ENCODE data around the gene UBA1. TPM values are rescaled to one million over a fixed set of nuclear protein-coding genes. Genes with fewer than 3 reads are reported as not detected.

The UBA1 gene
- total and polyA plus RNA-seq, 2 donors = 80.4 to 99.8 TPM

DNA sequence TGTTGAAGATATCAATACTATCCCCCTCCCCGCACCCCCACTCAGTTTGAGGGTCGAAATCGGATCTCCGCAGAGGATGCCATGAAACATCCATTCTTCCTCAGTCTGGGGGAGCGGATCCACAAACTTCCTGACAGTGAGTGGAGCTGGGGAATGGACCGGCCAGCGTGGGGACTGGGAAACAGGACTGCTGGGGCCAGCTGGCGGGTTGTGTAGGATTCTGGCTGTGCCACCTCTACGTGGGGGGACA, 33.6 kb downstream of the UBA1 start:
- WGBS = 97% methylated on average over 9 of the region's 9 CpGs
- H3K36me3 ChIP-seq (ENCODE audit: control insufficient read depth in 2 of 2, insufficient read depth in 2 of 2, low read length in 1 of 2) = peaks cover 59 to 63% of the 10 kb centered on the region in 2 donors

DNA sequence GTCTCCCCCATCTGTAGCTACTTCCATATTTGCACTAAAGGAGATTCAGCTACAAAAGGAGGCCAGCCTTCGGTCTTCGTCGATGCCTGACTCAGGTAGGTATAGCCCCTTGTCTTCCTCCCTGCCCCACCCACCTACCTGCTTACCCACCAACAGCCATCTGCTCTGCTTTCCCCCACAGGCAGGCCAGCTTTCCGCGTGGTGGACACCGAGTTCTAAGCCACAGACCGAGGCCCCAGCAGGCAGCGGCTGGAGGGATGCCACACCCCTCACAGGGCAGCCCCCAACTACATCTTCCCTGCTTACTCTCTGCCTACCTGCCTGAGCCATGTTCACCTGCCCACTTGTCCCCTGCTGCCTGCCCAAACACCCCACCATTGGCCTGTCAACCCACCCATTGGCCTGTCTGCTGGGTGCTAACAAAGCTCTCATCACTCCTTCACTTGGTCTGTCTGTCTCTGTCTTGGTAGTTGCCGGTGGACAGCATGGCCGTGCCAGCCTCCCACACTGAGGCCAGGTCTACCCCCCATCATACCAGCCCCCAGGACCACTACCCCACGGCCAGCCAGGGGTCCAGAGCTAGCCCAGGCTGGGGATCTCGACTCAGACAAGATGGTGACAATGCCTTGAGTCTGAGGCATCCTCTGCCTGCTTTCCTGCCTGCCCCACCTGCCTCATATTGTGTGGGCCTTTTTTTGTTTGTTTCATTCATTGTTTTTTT, 35.1 kb downstream of the UBA1 start:
- peaks cover 49 to 54% of the 10 kb centered on the region in 2 donors for H3K36me3 ChIP-seq (ENCODE audit: control insufficient read depth in 2 of 2, insufficient read depth in 2 of 2, low read length in 1 of 2)
- peaks cover 0 to 3% of the 10 kb centered on the region in 2 donors for H3K9me3 ChIP-seq (ENCODE audit: control insufficient read depth in 2 of 2, insufficient read depth in 1 of 2, low read length in 1 of 2)
- H3K27me3 ChIP-seq (ENCODE audit: control insufficient read depth in 2 of 2, insufficient read depth in 1 of 2, low read length in 1 of 2) = peaks cover 0 to 5% of the 10 kb centered on the region in 2 donors
- peaks cover 0 to 7% of the 10 kb centered on the region in 2 donors for H3K4me1 ChIP-seq (ENCODE audit: control insufficient read depth in 2 of 2, insufficient read depth in 2 of 2, low read length in 2 of 2)
- H3K4me3 ChIP-seq (ENCODE audit: low read length in 2 of 2) = no peak overlapping the region
- no peak for DNase-seq (ENCODE audit: low read depth in 6 of 9, low spot score in 9 of 9)
- 98% methylated on average over 12 of the region's 12 CpGs for WGBS
- no peak overlapping the region for H3K27ac ChIP-seq (ENCODE audit: low read depth in 1 of 2, low read length in 1 of 2)

More for the DNA sequence above, 33.6 kb downstream of the UBA1 start:
- H3K27me3 ChIP-seq (ENCODE audit: control insufficient read depth in 2 of 2, insufficient read depth in 1 of 2, low read length in 1 of 2) = no peaks in the 10 kb centered on the region
- H3K9me3 ChIP-seq (ENCODE audit: control insufficient read depth in 2 of 2, insufficient read depth in 1 of 2, low read length in 1 of 2) = no peaks in the 10 kb centered on the region
- no peak for DNase-seq (ENCODE audit: low read depth in 6 of 9, low spot score in 9 of 9)
- H3K4me3 ChIP-seq (ENCODE audit: low read length in 2 of 2) = no peak overlapping the region
- H3K4me1 ChIP-seq (ENCODE audit: control insufficient read depth in 2 of 2, insufficient read depth in 2 of 2, low read length in 2 of 2) = peaks cover 0 to 2% of the 10 kb centered on the region in 2 donors
- no peak overlapping the region for H3K27ac ChIP-seq (ENCODE audit: low read depth in 1 of 2, low read length in 1 of 2)

DNA sequence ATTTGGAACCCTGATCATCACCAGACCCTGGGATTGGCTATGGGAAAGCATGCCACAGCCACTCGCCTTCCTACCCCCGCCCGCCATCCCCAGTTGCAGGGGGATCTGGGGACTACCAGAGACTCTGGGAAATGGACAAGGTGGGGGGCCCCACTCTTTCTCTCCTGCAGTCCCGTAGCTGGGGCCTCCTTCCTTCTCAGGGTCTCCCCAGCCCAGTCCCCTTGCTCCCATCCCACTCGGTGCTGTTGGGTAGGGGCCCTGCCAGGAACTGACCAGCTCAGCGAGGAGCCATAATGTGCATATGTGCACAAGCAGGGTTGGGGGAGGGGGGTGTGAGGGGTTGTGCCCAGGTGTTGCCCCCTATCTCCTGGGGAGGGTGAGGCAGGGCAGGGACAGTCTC, 35.8 kb downstream of the UBA1 start:
- Histone ChIP-seq H3K27ac (ENCODE audit: low read depth in 1 of 2, low read length in 1 of 2) (no peak overlapping the region), H3K4me1 (ENCODE audit: control insufficient read depth in 2 of 2, insufficient read depth in 2 of 2, low read length in 2 of 2) (peaks cover 0 to 7% of the 10 kb centered on the region in 2 donors), H3K4me3 (ENCODE audit: low read length in 2 of 2) (no peak overlapping the region), H3K36me3 (ENCODE audit: control insufficient read depth in 2 of 2, insufficient read depth in 2 of 2, low read length in 1 of 2) (peaks cover 42 to 47% of the 10 kb centered on the region in 2 donors), H3K9me3 (ENCODE audit: control insufficient read depth in 2 of 2, insufficient read depth in 1 of 2, low read length in 1 of 2) (peaks cover 0 to 3% of the 10 kb centered on the region in 2 donors), H3K27me3 (ENCODE audit: control insufficient read depth in 2 of 2, insufficient read depth in 1 of 2, low read length in 1 of 2) (peaks cover 0 to 6% of the 10 kb centered on the region in 2 donors)
- WGBS = 99% methylated on average over 6 of the region's 6 CpGs
- no peak for DNase-seq (ENCODE audit: low read depth in 6 of 9, low spot score in 9 of 9)

DNA sequence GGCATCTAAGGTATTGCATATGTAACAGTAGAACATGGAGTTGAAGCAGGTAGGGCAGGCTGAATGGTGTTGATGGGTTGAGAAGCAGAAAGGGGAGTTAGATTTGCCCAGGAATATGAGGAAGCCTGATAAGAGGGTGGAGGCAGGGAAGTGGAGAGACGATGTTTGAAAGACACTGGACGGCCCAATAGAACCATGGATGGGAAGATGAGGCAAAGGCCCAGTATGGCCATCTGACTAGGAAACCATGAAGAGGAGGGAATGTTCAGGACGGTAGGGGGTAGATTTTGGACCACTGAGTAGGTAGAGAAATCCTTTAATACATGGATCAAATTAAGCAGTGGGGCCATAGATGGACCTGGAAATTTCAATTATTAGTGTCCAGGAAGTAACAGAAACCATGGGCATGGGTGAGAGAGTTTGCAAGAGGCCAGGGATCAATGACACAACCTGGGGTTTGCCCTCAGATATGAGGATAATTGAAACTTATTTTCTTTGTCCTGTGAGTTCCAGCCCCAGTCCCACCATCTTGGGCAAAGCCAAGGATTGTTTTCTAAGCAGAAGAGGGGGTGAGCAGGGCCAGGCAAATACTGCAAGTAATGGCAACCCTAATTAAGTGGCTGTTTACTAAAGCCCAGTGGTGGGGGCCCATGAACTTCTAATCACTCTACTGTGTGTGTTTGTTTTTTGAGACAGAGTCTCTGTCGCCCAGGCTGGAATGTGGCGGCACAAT, 36.7 kb downstream of the UBA1 start:
- Histone ChIP-seq H3K4me1 (ENCODE audit: control insufficient read depth in 2 of 2, insufficient read depth in 2 of 2, low read length in 2 of 2) (peaks cover 0 to 8% of the 10 kb centered on the region in 2 donors), H3K9me3 (ENCODE audit: control insufficient read depth in 2 of 2, insufficient read depth in 1 of 2, low read length in 1 of 2) (peaks cover 0 to 3% of the 10 kb centered on the region in 2 donors), H3K27ac (ENCODE audit: low read depth in 1 of 2, low read length in 1 of 2) (no peak overlapping the region), H3K36me3 (ENCODE audit: control insufficient read depth in 2 of 2, insufficient read depth in 2 of 2, low read length in 1 of 2) (peaks cover 33 to 38% of the 10 kb centered on the region in 2 donors), H3K4me3 (ENCODE audit: low read length in 2 of 2) (no peak overlapping the region), H3K27me3 (ENCODE audit: control insufficient read depth in 2 of 2, insufficient read depth in 1 of 2, low read length in 1 of 2) (peaks cover 0 to 6% of the 10 kb centered on the region in 2 donors)
- no peak for DNase-seq (ENCODE audit: low read depth in 6 of 9, low spot score in 9 of 9)
- WGBS = 99% methylated on average over 5 of the region's 5 CpGs

DNA sequence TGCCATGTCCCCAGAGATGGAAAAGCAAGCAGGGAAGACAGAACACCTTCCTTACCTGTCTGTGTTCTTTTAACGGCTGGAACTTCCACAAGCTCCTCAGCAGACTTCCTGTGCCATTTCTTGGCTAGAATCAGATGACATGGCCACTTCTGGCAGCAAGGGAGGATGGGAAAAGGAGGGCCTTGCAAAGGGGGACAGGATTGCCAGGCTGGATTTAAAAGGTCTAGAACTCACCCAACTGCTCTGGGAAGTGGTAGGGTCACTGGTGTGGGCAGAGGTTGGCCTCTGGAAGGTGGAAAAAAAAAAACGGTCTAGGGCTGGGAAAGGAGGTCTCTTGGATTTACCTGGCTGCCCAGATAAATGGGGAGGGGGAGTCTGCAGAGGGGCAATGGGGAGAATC, 37.5 kb downstream of the UBA1 start:
- WGBS = 89% methylated on average over 2 of the region's 2 CpGs
- peaks cover 0 to 6% of the 10 kb centered on the region in 2 donors for H3K27me3 ChIP-seq (ENCODE audit: control insufficient read depth in 2 of 2, insufficient read depth in 1 of 2, low read length in 1 of 2)
- no peak for DNase-seq (ENCODE audit: low read depth in 6 of 9, low spot score in 9 of 9)
- peaks cover 0 to 3% of the 10 kb centered on the region in 2 donors for H3K9me3 ChIP-seq (ENCODE audit: control insufficient read depth in 2 of 2, insufficient read depth in 1 of 2, low read length in 1 of 2)
- H3K4me1 ChIP-seq (ENCODE audit: control insufficient read depth in 2 of 2, insufficient read depth in 2 of 2, low read length in 2 of 2) = peaks cover 0 to 13% of the 10 kb centered on the region in 2 donors
- no peak overlapping the region for H3K4me3 ChIP-seq (ENCODE audit: low read length in 2 of 2)
- no peak overlapping the region for H3K27ac ChIP-seq (ENCODE audit: low read depth in 1 of 2, low read length in 1 of 2)
- H3K36me3 ChIP-seq (ENCODE audit: control insufficient read depth in 2 of 2, insufficient read depth in 2 of 2, low read length in 1 of 2) = peaks cover 24 to 29% of the 10 kb centered on the region in 2 donors

DNA sequence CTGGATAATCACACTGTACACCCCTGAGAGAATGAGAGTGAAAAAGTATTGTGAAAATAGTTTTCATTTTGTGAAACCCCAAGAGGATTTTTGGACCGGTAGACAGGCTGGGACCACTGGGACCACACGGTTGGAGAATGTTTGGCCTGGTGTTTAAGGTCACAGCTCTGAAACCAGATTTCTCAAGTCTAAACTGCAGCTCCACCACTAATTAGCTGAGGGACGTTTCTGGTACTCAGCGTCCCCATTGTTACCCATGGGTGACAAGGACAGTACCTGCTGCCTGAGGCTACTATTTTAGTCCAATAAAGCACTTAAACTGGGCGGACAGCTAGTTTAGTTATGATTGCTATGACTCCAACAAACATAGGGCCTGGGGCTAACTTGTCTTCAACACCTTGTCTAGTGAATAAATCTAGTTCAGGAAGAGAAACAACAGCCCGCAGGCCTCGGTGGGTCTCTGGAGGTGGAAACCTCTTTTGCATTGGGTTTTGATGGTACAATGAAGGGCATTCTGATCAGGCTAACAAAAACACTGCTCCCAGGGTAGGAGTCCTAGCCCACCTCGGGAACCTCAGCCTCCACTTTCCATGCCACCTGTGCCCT, 38.7 kb downstream of the UBA1 start:
- Histone ChIP-seq H3K27me3 (ENCODE audit: control insufficient read depth in 2 of 2, insufficient read depth in 1 of 2, low read length in 1 of 2) (peaks cover 0 to 8% of the 10 kb centered on the region in 2 donors), H3K36me3 (ENCODE audit: control insufficient read depth in 2 of 2, insufficient read depth in 2 of 2, low read length in 1 of 2) (peaks cover 13 to 18% of the 10 kb centered on the region in 2 donors), H3K9me3 (ENCODE audit: control insufficient read depth in 2 of 2, insufficient read depth in 1 of 2, low read length in 1 of 2) (peaks cover 0 to 3% of the 10 kb centered on the region in 2 donors), H3K27ac (ENCODE audit: low read depth in 1 of 2, low read length in 1 of 2) (peak overlapping the region; percentile 99 to 100), H3K4me1 (ENCODE audit: control insufficient read depth in 2 of 2, insufficient read depth in 2 of 2, low read length in 2 of 2) (peaks cover 0 to 13% of the 10 kb centered on the region in 2 donors), H3K4me3 (ENCODE audit: low read length in 2 of 2) (peak overlapping the region; percentile 78 to 90)
- 71% methylated on average over 8 of the region's 8 CpGs for WGBS
- no peak for DNase-seq (ENCODE audit: low read depth in 6 of 9, low spot score in 9 of 9)

DNA sequence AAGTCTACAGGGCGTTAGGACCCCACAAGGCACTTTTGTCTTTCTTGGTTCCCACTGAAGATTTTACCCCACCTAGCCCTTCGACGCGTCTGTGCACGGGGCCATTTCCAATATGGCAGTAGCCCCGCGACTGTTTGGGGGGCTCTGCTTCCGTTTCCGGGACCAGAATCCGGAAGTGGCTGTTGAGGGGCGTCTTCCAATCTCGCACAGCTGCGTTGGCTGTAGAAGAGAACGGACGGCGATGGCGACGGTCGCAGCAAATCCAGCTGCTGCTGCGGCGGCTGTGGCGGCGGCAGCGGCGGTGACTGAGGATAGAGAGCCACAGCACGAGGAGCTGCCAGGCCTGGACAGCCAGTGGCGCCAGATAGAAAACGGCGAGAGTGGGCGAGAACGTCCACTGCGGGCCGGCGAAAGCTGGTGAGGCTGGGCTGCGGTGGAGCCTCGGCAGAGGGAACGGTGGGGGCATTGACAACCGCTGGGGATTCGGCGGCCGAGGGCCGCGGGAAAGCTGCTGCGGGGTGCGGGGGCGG, 39.2 kb downstream of the UBA1 start, which contains the start of gene USP11:
Gene USP11 (plus strand): TSS at position 207 of the 530 bp plus-strand sequence. CDS start 35 bp downstream, at position 242.
- peaks cover 12 to 17% of the 10 kb centered on the region in 2 donors for H3K36me3 ChIP-seq (ENCODE audit: control insufficient read depth in 2 of 2, insufficient read depth in 2 of 2, low read length in 1 of 2)
- under 1% methylated on average over 46 of the region's 46 CpGs for WGBS
- H3K27ac ChIP-seq (ENCODE audit: low read depth in 1 of 2, low read length in 1 of 2) = peak within 1 kb of the TSS; percentile 99 to 100
- peak; percentile 43 to 88 (median 57) for DNase-seq (ENCODE audit: low read depth in 6 of 9, low spot score in 9 of 9)
- peak within 1 kb of the TSS; percentile 78 to 90 for H3K4me3 ChIP-seq (ENCODE audit: low read length in 2 of 2)
- peaks cover 0 to 3% of the 10 kb centered on the region in 2 donors for H3K9me3 ChIP-seq (ENCODE audit: control insufficient read depth in 2 of 2, insufficient read depth in 1 of 2, low read length in 1 of 2)
- peaks cover 0 to 13% of the 10 kb centered on the region in 2 donors for H3K4me1 ChIP-seq (ENCODE audit: control insufficient read depth in 2 of 2, insufficient read depth in 2 of 2, low read length in 2 of 2)
- peaks cover 0 to 8% of the 10 kb centered on the region in 2 donors for H3K27me3 ChIP-seq (ENCODE audit: control insufficient read depth in 2 of 2, insufficient read depth in 1 of 2, low read length in 1 of 2)

DNA sequence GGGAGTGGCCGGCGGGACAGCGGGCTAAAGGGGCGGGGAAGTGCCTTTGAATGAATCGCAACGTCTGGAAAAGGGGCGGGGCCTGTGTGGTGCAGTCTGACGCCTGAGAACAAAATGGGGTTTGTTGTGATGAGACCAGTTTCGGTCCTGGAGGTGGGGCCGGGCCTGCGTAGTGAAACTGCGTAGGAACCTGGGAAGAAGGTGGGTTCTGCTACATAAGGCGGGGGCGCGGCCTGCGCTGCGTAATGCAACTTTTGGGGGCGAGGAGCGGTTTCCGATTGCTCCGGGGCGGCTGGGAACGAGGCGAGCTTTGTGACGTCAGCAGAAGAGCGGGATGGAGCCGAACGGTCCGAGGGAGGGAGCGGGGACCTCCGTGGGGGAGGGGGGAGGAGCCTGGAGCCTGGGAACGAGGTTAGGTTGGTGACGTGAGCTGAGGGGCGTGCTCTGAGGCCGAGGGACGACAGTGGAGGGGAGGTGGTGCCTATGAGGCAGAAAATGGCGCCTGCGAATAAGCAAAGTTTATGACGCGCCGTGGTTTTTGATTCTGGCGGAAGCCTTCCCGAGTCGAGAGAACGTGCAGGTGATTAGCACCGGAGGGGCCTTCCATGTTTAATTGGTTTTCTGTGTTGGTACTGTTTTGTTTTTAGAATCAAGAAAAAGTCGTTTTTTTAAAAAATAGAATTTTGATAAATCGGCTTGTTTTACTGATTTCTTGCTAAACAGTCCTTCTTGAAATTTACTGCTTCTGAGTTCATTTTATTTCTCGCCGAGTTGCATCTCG, 39.9 kb downstream of the UBA1 start:
- under 1% methylated on average over 51 of the region's 51 CpGs for WGBS
- peaks cover 0 to 13% of the 10 kb centered on the region in 2 donors for H3K4me1 ChIP-seq (ENCODE audit: control insufficient read depth in 2 of 2, insufficient read depth in 2 of 2, low read length in 2 of 2)
- peak overlapping the region; percentile 78 to 90 for H3K4me3 ChIP-seq (ENCODE audit: low read length in 2 of 2)
- peak; percentile 69 to 97 (median 89) for DNase-seq (ENCODE audit: low read depth in 6 of 9, low spot score in 9 of 9)
- peaks cover 0 to 8% of the 10 kb centered on the region in 2 donors for H3K27me3 ChIP-seq (ENCODE audit: control insufficient read depth in 2 of 2, insufficient read depth in 1 of 2, low read length in 1 of 2)
- H3K36me3 ChIP-seq (ENCODE audit: control insufficient read depth in 2 of 2, insufficient read depth in 2 of 2, low read length in 1 of 2) = peaks cover 10 to 12% of the 10 kb centered on the region in 2 donors
- H3K27ac ChIP-seq (ENCODE audit: low read depth in 1 of 2, low read length in 1 of 2) = peak overlapping the region; percentile 99 to 100
- peaks cover 0 to 3% of the 10 kb centered on the region in 2 donors for H3K9me3 ChIP-seq (ENCODE audit: control insufficient read depth in 2 of 2, insufficient read depth in 1 of 2, low read length in 1 of 2)

All from thymus (tissue), 11 donors.